NCI-H187 treated with DMSO at 0.1 percent for 48 hours (cell line): Measurements from ENCODE around the gene CSHL1.
"Not testable (repeated sequence)": the region's sequence is repeated elsewhere in the genome, so short reads cannot be mapped to it uniquely, and the experiment has no call there.

ENCODE experiments used
- DNase-seq: peaks from one replicate; lab custom pipeline; 2025; lab: John Stamatoyannopoulos, UW

CSHL1 gene

DNA sequence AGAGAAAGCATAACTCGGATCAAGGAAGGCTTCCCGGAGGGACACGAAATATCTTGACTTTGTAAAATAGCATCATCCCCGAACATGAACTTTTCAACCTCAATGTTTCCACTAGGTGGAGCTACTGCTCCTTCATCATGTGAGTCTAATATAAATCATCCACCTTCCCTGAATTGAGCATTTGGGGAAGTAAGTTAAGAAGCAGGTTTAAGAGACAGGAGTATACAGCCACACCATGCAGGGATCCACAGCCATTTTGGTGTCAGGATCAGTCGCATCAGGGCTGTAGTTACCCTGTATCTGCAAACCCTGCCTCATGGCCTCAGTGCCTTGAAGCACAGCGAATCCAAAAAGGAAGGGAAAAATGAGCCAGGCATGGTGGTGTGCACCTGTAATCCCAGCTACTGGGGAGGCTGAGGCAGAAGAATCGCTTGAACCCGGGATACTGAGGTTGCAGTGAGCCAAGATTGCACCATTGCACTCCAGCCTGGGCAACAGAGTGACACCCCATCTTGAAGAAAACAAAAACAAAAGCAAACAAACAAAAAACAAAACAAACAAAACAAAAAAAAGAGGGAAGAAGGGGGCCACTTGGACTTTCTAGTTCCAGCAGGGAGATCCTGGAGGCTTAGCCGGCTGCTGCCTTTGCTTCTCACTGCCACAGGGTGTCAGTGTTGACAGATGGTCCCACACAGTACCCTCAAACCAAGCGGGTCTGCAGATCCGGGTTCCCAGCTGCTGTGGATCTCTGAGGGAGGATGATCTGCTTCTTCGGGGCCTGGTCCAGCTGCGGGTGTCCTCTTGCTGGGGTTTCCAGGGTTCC is 21.8 kb downstream of the CSHL1 start:
- DNase-seq, result not testable (repeated sequence)

DNA sequence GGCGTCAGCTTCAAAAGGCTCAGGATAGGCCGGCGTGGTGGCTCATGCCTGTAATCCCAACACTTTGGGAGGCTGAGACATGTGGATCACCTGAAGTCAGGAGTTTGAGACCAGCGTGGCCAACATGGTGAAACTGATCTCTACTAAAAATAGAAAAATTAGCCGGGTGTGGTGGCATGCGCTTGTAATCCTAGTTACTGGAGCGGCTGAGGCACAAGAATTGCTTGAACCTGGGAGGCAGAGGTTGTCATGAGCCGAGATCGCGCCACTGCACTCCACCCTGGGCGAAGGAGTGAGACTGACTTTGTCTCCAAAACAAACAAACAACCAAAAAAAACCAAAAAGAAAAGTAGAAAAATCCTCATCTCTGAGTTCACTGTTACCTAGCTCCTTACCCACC is 25.9 kb downstream of the CSHL1 start:
- DNase-seq, result not testable (repeated sequence)

DNA sequence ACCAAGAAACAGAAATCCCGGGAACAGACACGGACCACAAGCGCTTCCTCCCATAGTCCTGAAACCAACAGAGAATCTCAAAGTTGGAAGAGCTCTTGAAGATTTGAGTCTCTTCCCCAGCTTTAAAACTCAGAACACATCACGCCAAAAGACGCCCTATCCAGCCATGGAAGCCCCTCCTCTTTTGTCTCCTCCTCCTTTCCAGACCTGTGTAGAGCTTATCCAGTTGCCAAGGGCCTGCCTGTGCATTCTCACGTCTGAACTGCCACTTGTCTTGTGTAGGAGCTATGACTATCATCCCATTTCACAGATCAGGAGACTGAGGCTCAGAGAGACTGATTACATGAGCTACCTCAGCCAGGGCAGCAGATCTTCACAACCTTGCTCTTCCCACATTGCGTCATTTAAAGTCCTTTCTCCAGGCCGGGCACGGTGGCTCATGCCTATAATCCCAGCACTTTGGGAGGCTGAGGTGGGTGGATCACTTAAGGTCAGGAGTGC is 28.4 kb downstream of the CSHL1 start:
- not testable (repeated sequence) for DNase-seq

DNA sequence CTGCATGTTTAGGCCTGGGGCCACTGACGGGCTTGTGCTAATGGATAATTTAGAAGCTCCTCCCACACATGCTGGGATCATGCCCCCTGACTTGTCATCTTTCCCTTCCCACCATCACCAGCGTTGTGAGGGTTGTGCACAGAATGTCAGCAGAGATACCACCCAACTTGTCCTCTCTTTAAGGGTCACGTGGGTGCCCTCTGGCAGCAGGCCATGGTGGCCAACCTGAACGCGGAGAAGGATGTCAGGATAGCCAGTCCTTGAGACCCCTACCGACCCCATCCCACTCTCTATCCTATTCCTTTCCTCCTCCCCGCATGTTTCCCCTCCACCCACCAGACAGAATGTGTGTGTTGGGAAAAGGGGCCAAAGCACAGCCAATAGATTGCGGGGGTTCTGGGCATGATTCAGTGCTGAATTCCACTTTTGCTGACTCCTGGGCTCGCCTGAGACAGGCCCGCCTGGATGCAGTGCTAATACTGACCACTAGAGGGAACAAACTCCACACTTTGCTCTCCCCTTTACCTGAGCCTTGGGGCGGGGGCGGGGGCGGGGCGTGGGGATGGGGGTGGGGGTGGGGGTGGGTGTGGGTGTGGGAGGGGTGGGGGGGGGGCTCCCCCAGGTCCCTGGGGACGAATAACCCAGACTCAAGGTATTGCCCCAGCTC is 29.0 kb downstream of the CSHL1 start, which contains the start of gene GH2:
Gene GH2, minus strand, starts transcription at position 10 of the 667 bp plus-strand sequence. CDS start 143 bp downstream, outside the sequence.
- no peak for DNase-seq

DNA sequence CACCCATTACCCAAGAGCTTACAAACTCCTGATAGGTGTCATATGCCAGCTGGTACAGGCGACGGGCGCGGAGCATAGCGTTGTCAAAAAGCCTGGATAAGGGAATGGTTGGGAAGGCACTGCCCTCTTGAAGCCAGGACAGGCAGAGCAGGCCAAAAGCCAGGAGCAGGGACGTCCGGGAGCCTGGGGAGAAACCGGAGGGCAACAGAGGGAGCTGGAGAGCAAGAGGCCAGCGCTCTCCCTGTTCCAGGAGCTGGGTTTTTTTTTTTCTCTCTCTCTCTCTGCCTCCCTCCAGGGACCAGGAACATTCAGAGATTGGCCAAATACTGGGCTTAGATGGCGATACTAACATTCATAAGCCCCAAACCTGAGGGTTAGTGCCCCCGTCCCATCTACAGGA is 29.7 kb downstream of the CSHL1 start:
- DNase-seq, result not testable (repeated sequence)

DNA sequence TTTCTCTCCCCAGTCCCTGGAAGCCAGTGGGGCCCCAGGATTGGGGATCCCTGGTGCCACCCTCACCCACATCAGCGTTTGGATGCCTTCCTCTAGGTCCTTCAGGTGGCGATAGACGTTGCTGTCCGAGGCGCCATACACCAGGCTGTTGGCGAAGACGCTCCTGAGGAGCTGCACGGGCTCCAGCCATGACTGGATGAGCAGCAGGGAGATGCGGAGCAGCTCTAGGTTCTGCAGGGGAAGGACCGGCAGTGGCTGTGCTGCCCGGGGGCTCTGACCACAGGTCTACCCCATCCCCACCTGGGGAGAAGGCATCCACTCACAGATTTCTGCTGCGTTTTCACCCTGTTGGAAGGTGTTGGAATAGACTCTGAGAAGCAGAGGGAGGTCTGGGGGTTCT is 30.4 kb downstream of the CSHL1 start:
- no peak for DNase-seq

DNA sequence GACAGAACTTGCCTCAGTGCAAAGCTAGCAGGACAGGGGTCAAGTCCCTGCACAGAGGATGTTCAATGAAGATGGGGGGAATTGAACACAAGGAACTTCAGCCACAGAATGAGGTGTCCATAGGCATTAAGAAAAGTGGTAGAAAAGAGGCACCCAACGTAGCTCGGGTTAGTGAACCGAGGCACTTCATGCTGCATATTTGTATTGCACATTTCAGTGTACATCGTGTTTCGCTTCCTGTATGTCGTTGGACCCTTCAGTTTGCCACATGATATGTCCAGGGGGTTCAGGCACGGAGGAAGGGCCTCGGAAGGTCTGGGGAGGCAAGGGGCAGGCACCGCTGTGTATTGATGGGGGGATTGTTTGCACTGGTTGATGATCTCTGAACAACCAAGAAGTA is 32.6 kb downstream of the CSHL1 start:
- DNase-seq, result not testable (repeated sequence)

DNA sequence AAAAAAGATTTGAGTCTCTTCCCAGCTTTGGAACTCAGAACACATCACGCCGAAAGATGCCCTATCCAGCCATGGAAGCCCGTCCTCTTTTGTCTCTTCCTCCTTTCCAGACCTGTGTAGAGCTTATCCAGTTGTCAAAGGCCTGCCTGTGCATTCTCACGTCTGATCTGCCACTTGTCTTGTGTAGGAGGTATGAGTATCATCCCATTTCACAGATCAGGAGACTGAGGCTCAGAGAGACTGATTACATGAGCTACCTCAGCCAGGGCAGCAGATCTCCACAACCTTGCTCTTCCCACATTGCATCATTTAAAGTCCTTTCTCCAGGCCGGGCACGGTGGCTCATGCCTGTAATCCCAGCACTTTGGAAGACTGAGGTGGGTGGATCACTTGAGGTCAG is 36.4 kb downstream of the CSHL1 start:
- DNase-seq, result not testable (repeated sequence)

DNA sequence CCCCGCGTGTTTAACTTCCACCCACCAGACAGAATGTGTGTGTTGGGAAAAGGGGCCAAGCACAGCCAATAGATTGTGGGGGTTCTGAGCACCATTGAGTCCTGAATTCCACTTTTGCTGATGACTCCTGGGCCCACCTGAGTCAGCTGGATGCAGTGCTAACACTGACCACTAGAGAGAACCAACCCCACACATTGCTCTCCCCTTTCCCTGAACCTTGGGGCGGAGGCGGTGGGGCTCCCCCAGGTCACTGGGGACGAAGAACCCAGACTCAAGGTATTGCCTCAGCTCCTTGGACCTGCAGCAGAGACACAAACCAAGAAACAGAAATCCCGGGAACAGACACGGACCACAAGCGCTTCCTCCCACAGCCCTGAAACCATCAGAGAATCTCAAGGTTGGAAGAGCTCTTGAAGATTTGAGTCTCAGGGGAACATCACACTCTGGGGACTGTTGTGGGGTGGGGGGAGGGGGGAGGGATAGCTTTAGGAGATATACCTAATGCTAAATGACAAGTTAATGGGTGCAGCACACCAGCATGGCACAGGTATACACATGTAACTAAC is 36.9 kb downstream of the CSHL1 start:
- not testable (repeated sequence) for DNase-seq

DNA sequence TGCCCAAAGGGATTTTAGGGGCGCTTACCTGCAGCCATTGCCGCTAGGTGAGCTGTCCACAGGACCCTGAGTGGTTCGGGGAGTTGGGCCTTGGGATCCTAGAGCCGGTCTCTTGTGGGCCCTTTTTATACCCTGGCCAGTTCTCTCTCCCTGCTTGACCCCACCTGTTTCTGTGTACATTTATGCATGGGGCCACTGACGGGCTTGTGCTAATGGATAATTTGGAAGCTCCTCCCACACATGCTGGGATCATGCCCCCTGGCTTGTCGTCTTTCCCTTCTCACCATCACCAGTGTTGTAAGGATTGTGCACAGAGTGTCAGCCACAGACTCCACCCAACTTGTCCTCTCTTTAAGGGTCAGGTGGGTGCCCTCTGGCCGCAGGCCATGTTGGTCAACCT is 37.5 kb downstream of the CSHL1 start, which contains the start of gene CSH2:
Gene CSH2, minus strand, starts transcription at position 101 of the 400 bp plus-strand sequence. Its CDS starts 63 bp downstream, at position 38.
- not testable (repeated sequence) for DNase-seq

DNA sequence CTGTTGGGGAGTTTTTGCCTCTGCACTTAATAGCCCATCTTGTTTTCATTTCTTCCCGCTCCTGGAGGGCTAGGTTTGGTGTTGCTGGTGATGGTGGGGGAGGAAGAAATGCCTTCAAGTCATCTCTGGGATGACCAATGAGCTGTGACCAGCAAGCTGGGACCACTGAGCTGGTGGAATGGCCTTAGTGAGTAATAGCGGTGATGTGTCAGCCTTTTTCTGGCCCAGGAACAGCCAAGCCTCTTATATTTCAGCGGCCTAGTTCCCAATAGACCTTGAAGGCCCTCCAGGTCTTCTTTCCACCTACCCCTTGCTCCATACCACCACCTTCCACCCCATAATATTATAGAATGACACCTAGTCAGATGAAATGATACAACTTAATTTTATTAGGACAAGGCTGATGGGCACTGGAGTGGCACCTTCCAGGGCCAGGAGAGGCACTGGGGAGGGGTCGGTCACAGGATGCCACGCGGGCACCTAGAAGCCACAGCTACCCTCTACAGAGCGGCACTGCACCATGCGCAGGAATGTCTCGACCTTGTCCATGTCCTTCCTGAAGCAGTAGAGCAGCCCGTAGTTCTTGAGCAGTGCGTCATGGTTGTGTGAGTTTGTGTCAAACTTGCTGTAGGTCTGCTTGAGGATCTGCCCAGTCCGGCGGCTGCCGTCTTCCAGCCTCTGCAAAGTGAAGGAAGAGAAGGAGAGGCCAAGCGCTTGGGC is 39.3 kb downstream of the CSHL1 start:
- DNase-seq, result not testable (repeated sequence)

DNA sequence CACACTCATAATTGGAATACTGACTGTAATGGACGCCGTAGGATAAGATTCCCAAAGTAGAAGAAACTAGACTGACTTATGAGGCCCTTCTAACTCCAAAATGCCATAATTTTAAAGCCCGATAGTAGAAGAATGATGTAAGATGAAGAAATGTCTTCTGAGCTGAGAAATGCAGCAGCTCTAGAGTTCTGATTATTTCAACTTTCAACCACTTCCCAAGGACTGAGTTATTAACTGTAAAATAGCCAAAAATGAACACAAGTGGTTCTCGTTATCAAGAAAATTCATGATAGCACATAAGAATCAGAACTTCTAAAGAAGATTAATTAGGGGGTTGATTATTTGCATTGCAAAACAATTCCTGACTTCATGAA is 40.8 kb downstream of the CSHL1 start:
- DNase-seq, result not testable (repeated sequence)

DNA sequence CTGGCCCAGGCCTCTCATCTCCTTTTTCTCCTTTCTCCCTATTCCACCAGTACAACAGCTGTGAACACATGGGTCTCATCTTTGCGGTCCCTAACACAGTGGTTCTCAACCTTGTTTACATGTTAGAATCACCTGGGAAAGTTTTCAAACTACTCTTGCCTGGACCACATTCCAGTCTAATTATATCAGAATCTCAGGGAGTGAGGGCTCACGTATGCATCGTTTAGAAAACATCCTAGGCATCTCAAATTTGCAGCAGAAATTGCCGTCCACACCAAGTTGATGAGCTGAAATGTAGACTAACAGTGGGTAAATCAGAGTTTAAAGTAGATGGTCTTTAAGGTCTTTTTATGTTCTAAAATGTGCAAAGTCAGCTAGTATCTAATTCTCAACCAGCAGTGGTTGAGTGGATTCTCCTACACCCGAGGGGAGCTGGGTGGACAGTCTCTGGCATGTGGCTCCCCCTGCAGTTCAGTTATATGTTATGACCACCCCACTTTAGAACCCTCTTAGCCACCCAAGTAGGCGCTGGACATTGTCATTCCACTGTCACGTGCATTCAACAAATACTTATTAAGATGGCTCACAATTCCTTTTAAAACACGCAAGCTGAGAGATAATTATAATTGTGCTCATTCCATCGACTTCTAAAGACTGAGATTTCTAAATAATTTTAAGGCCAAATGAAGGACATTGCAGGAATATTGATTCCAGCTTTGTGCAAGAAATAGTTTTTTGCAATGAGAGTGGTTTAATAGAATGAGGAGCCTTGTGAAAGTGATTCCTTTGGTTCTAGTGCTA is 41.4 kb downstream of the CSHL1 start:
- DNase-seq, result not testable (repeated sequence)

DNA sequence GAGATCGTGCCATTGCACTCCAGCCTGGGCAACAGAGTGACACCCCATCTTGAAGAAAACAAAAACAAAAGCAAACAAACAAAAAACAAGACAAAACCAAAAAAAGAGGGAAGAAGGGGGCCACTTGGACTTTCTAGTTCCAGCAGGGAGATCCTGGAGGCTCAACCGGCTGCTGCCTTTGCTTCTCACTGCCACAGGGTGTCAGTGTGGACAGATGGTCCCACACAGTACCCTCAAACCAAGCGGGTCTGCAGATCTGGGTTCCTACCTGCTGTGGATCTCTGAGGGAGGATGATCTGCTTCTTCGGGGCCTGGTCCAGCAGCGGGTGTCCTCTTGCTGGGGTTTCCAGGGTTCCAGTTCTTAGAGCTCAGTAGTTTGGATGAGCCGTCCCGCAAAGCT is 44.4 kb downstream of the CSHL1 start:
- not testable (repeated sequence) for DNase-seq
